Kidney epithelial cell (primary cell): ENCODE measurements around the gene GABBR2. TPM values are rescaled to one million over a fixed set of nuclear protein-coding genes. Genes with fewer than 3 reads are reported as not detected.

Experiments
- DNase-seq: peaks from one replicate; pipeline ENCODE4 v3.0.0-alpha.2; 2010; ENCODE audit warnings: low read depth
- H3K27me3 ChIP-seq: 2 replicates; pipeline ENCODE4 v1.6.0; 2011; ENCODE audit warnings: low read length; ENCODE audit not compliant: control insufficient read depth, insufficient read depth
- H3K36me3 ChIP-seq: 2 replicates; pipeline ENCODE4 v1.5.1; 2011; ENCODE audit warnings: low read length; ENCODE audit not compliant: control insufficient read depth, insufficient read depth
- H3K4me3 ChIP-seq: 2 replicates; pipeline ENCODE4 v1.5.1; 2011; ENCODE audit warnings: low read depth, mild to moderate bottlenecking, control low read depth, low read length
- total RNA-seq: library from RNA; depleted of rRNA; stranded (reverse); fragments of >200 nt; gene quantifications from 2 replicates; pipeline ENCODE4 v1.2.3, GENCODE V29; 2015
- TF ChIP-seq, protein P1 (sequence below): IDR thresholded peaks from 2 replicates; pipeline ENCODE4 v1.5.1; 2011; ENCODE audit warnings: mild to moderate bottlenecking, moderate library complexity, low read length, control low read depth, inconsistent platforms; ENCODE audit not compliant: insufficient read depth, poor library complexity, severe bottlenecking

GABBR2 gene
- total RNA-seq, 1 donor from 2014 or later = 10.8 TPM

DNA sequence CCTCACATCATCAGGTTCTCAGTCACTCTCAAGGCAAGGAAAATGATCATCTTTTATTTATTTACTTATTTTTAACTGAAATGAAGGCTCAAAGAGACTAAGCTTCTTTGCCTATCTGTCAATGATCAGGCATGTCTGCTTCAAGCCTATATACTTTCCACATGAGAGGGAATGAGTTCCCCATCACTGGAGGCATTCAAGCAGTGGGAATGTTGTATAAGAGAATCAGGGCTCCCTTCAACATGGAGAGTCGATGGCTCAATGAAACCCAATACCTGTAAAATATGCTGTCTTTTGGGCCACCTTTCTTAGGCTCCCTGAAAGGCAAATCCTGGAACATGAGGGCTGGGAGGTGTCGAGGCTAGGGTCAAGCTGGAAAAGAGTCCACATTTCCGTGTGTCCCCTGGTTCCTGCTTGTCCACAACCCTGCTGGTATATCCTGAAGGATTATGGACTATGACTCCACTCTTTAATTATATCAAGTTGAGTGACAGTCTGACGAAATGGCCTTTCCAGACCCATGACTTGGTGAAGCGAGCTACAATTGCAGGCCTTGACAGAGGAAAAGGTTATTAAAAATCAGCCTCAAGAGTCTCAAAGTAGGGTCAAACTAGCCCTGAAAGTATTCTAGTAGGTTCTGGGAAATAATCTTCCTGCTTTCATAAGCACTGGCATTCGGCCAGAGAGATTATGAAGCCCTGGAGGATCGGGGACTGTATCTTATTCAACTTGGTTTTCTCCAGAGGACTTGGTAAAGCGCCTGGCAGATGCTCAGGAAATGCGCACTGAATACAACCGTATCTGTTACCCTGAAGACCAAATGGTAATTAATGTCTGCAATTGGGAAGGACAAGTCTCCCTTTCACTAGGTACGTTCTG lies 307.4 kb downstream of the GABBR2 start:
- no peaks in the 10 kb centered on the region for H3K27me3 ChIP-seq
- no peak overlapping the region for H3K4me3 ChIP-seq
- no peak for DNase-seq
- H3K36me3 ChIP-seq = no peaks in the 10 kb centered on the region
- TF ChIP-seq, protein P1, sequence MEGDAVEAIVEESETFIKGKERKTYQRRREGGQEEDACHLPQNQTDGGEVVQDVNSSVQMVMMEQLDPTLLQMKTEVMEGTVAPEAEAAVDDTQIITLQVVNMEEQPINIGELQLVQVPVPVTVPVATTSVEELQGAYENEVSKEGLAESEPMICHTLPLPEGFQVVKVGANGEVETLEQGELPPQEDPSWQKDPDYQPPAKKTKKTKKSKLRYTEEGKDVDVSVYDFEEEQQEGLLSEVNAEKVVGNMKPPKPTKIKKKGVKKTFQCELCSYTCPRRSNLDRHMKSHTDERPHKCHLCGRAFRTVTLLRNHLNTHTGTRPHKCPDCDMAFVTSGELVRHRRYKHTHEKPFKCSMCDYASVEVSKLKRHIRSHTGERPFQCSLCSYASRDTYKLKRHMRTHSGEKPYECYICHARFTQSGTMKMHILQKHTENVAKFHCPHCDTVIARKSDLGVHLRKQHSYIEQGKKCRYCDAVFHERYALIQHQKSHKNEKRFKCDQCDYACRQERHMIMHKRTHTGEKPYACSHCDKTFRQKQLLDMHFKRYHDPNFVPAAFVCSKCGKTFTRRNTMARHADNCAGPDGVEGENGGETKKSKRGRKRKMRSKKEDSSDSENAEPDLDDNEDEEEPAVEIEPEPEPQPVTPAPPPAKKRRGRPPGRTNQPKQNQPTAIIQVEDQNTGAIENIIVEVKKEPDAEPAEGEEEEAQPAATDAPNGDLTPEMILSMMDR = no peak

DNA sequence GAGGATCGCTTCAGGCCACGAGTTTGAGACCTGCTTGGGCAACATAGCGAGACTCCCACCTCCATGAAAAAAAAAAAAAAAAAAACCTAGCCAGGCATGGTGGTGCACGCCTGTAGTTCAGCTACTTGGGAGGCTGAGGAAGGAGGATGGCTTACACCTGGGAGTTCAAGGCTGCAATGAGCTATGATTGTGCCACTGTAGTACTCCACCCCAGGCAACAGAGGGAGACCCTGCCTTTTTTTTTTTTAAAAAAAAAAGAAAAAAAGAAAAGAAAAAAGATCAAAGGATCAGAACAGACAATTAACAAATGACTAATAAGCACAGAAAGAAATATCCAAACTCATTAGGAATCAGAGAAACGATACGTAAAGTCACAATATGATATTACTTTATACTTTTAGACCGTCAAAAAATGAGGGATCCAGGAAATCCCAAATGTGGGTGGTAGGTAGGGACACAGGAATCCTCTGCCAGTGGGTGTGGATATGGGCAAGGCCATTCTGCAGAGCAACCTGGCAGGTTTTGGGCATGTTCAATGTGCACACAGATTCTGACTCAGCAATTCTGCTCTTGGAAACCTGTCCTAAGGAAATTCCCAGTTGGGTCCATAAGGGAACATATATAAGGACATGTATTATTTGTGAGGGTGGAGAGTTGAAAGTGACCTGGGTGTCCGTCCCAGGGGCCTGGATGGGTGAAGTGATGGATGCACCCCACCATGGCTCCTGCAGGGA lies 308.6 kb downstream of the GABBR2 start:
- no peak for DNase-seq
- no peaks in the 10 kb centered on the region for H3K27me3 ChIP-seq
- no peaks in the 10 kb centered on the region for H3K36me3 ChIP-seq
- TF ChIP-seq, protein P1 = no peak
- H3K4me3 ChIP-seq = no peak overlapping the region

DNA sequence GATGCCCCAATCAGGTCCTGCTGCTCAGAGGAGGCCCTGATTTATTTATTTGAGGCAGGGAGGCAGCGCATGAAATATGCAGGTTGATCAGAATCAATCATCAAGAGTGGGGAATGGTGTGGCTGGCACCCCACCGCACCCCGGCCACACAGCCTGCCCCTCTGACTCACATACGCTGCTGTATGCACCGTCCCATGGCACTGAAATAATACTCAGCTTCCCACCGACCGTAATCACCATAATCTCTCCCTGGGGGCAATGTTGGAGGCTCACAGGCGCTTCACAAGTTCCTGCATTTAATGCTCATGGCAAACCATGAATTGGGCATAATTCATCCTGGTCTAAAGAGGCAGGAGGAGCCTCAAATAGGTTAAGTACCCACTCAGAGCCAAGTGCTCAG lies 312.1 kb downstream of the GABBR2 start:
- no peak for DNase-seq
- TF ChIP-seq, protein P1 = no peak
- no peak overlapping the region for H3K4me3 ChIP-seq

DNA sequence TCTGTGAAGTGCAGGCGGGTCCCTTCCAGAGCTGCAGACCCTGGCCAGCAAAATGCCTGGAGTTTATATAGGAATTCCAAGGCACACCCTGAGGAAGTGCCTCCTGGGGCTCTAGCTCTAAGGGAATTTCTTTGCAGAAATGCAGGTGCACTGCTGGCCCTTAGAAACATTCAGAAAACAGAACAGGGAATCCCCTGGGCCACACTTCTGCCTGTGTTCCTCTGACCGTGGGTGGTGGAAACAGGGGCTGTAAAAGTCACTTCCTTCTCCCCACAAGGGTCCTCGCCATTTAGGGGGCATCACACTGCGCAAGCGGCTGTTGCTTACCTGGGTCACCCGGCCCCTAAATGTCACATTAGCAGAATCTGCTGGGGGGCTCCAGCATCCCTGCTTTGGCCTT lies 312.5 kb downstream of the GABBR2 start:
- no peak for DNase-seq
- TF ChIP-seq, protein P1 = no peak
- Histone ChIP-seq H3K27me3 (no peaks in the 10 kb centered on the region), H3K36me3 (no peaks in the 10 kb centered on the region), H3K4me3 (no peak overlapping the region)

More for the DNA sequence above, 312.1 kb downstream of the GABBR2 start:
- Histone ChIP-seq H3K36me3 (no peaks in the 10 kb centered on the region), H3K27me3 (no peaks in the 10 kb centered on the region)

DNA sequence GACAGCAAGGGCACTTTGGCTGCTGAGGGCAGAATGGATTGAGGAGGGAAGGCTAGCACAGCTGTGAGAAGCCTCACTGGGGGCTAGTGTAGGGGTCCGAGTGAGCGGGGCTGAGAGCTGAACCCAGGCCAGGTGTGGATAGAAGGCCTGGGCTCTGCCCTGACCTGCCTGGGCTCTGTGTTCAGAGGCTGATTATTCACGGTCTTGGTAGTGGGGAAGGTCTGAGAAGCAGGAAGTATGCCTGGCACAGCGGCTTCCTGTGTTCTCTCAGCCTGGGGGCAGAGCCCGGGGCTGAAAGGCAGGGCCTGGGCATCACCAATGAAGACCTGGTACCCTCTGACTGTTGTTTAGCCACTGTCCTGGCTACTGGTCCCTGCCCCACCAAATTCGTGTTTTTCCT lies 316.9 kb downstream of the GABBR2 start:
- TF ChIP-seq, protein P1 = no peak
- no peak overlapping the region for H3K4me3 ChIP-seq
- no peaks in the 10 kb centered on the region for H3K36me3 ChIP-seq
- DNase-seq = no peak
- no peaks in the 10 kb centered on the region for H3K27me3 ChIP-seq
